Stomach (tissue), 9 donors: ENCODE measurements around the gene TRPM3. TPM values are rescaled to one million over a fixed set of nuclear protein-coding genes. Genes with fewer than 3 reads are reported as not detected.

Experiments used
- DNase-seq, 2 donors: peaks; one replicate each; pipeline versions ENCODE4 v3.0.0 to v3.0.0-alpha.2; 2013 to 2019
- H3K27ac ChIP-seq, 5 donors: fragments of 200-600 bp in 4 of 5; sonication (generic) in 4 of 5; one replicate each; pipeline ENCODE4 v1.5.1; 2013 to 2019; ENCODE audit warnings: mild to moderate bottlenecking in 1 of 5, moderate library complexity in 1 of 5
- H3K27me3 ChIP-seq, 3 donors: fragments of 200-600 bp; sonication (generic); one replicate each; pipeline ENCODE4 v1.5.1; 2017 to 2019; ENCODE audit warnings: mixed run types in 1 of 3
- H3K36me3 ChIP-seq, 4 donors: fragments of 200-600 bp; sonication (generic); 1 replicate in 3 of 4; 2 replicates in 1 of 4; pipeline ENCODE4 v1.5.1; 2016 to 2019
- H3K4me1 ChIP-seq, 4 donors: fragments of 200-600 bp; sonication (generic); one replicate each; pipeline ENCODE4 v1.5.1; 2016 to 2019
- H3K4me3 ChIP-seq, 4 donors: fragments of 200-600 bp; sonication (generic) in 3 of 4; one replicate each; pipeline ENCODE4 v1.5.1; 2016 to 2019; ENCODE audit warnings: mild to moderate bottlenecking in 1 of 4
- H3K9me3 ChIP-seq, 4 donors: fragments of 200-600 bp; sonication (generic); one replicate each; pipeline ENCODE4 v1.5.1; 2016 to 2019
- CTCF ChIP-seq, 7 experiments: fragments of 450-650 bp in 4 of 7; fragments of 200-600 bp in 3 of 7; sonication (generic) in 3 of 7; IDR thresholded peaks; one replicate each; pipeline ENCODE4 v1.5.1; 2016 to 2019; ENCODE audit warnings: antibody characterized with exemption in 7 of 7, control low read depth in 2 of 7, mild to moderate bottlenecking in 1 of 7
- EP300 ChIP-seq: sonication (generic); formaldehyde crosslinking; IDR thresholded peaks from one replicate; pipeline ENCODE4 v1.6.1; 2017; ENCODE audit warnings: antibody characterized with exemption
- POLR2A ChIP-seq, 4 donors: fragments of 450-650 bp; IDR thresholded peaks; one replicate each; pipeline ENCODE4 v1.6.1; 2016; ENCODE audit warnings: antibody characterized with exemption in 4 of 4, control low read depth in 2 of 4, mild to moderate bottlenecking in 1 of 4, moderate library complexity in 1 of 4
- POLR2AphosphoS5 ChIP-seq, 3 donors: sonication (generic); formaldehyde crosslinking; IDR thresholded peaks; one replicate each; pipeline ENCODE4 v1.6.1; 2016; ENCODE audit warnings: antibody characterized with exemption in 3 of 3
- WGBS, 5 donors: extraction: QIAGEN DNeasy Blood & Tissue Kit in 3 of 5; methylation state at CpG; one replicate each; pipeline versions ENCODE4 v1.1.5 to v1.1.7; 2013 to 2018; 5-methylcytosine and 5-hydroxymethylcytosine counted together
- intact Hi-C: fragments of 100-400 bp; cut with DNase I; formaldehyde crosslinking; loops from one replicate; pipeline ENCODE4 v1.15.1; 2023; ENCODE audit warnings: low total_unique reads
- polyA plus RNA-seq, 3 donors: library from polyadenylated mRNA; stranded (reverse); fragments of 200-250 nt; gene quantifications; one replicate each; pipeline ENCODE4 v1.2.3, GENCODE V29; 2013
- total RNA-seq, 5 donors: library from RNA; depleted of rRNA; stranded (reverse); fragments of >200 nt; gene quantifications; one replicate each; pipeline versions ENCODE4 v1.1.0 to v1.2.3, GENCODE V29; 2014 to 2016
- donor health status: healthy with polysubstance abuse.
- donor health status: Bipolar disorder and iron deficiency.
- donor health status: healthy.

Gene TRPM3
- total and polyA plus RNA-seq, 8 donors: 0.03 to 6.2 (median 1.5) TPM

GRCh38 chr9:71003346-71003745 is 118.1 kb downstream of the TRPM3 start:
- Histone ChIP-seq H3K27ac (no peak overlapping the region), H3K9me3 (peaks cover 0 to 24% (median 17%) of the 10 kb centered on the region in 4 donors), H3K4me3 (no peak overlapping the region), H3K4me1 (no peaks in the 10 kb centered on the region), H3K36me3 (no peaks in the 10 kb centered on the region), H3K27me3 (no peaks in the 10 kb centered on the region)
- no peak for TF ChIP-seq EP300
- no peak for TF ChIP-seq CTCF (IDR thresholded peaks at IDR 0.05)
- TF ChIP-seq POLR2A (IDR thresholded peaks at IDR 0.05): no peak
- no peak for TF ChIP-seq POLR2AphosphoS5 (IDR thresholded peaks at IDR 0.05)
- no peak for DNase-seq
- intact Hi-C loops: loop anchor here (10.0 kb wide), 1 partner anchor 79 kb away; no protein-coding TSS in a partner anchor
- WGBS, 5 donors: 97 to 99% (median 97%) methylated on average over 4 of the region's 4 CpGs

GRCh38 chr9:71001780-71002386 is 119.5 kb downstream of the TRPM3 start:
- DNase-seq: peak; percentile 49 to 58
- Histone ChIP-seq H3K27ac (no peak overlapping the region), H3K27me3 (no peaks in the 10 kb centered on the region), H3K36me3 (no peaks in the 10 kb centered on the region), H3K9me3 (peaks cover 0 to 24% (median 17%) of the 10 kb centered on the region in 4 donors), H3K4me1 (no peaks in the 10 kb centered on the region), H3K4me3 (no peak overlapping the region)
- WGBS, 5 donors: 62 to 79% (median 65%) methylated on average over 5 of the region's 5 CpGs
- intact Hi-C loops: loop anchor here (10.0 kb wide), 1 partner anchor 77 kb away; no protein-coding TSS in a partner anchor
- TF ChIP-seq POLR2A (IDR thresholded peaks at IDR 0.05) (no peak), CTCF (IDR thresholded peaks at IDR 0.05) (peak in 4 of 7 experiments; percentile 29 to 58 (median 44))

- Histone ChIP-seq H3K4me3 (no peak overlapping the region), H3K36me3 (no peaks in the 10 kb centered on the region), H3K27ac (no peak overlapping the region), H3K9me3 (peaks cover 0 to 4% (median 2%) of the 10 kb centered on the region in 4 donors), H3K27me3 (no peaks in the 10 kb centered on the region), H3K4me1 (no peaks in the 10 kb centered on the region)
- WGBS, 5 donors: 73 to 90% (median 83%) methylated on average over 1 of the region's 1 CpG
- intact Hi-C loops: loop anchor here (10.0 kb wide), 1 partner anchor 256 kb away; no protein-coding TSS in a partner anchor
- TF ChIP-seq CTCF (IDR thresholded peaks at IDR 0.05): no peak
- TF ChIP-seq EP300: no peak
- TF ChIP-seq POLR2AphosphoS5 (IDR thresholded peaks at IDR 0.05): no peak
- no peak for TF ChIP-seq POLR2A (IDR thresholded peaks at IDR 0.05)
- DNase-seq: no peak
Observed at GRCh38 chr9:70998962-70999361, 122.5 kb downstream of the TRPM3 start.

GRCh38 chr9:70995511-70995910 is 125.9 kb downstream of the TRPM3 start:
- no peaks in the 10 kb centered on the region for H3K27me3 ChIP-seq
- no peak overlapping the region for H3K27ac ChIP-seq
- no peaks in the 10 kb centered on the region for H3K9me3 ChIP-seq
- no peak for DNase-seq
- H3K4me3 ChIP-seq: no peak overlapping the region
- intact Hi-C loops: loop anchor here (10.0 kb wide), 1 partner anchor 259 kb away; no protein-coding TSS in a partner anchor
- no peaks in the 10 kb centered on the region for H3K4me1 ChIP-seq
- WGBS, 5 donors: 57 to 75% (median 63%) methylated on average over 4 of the region's 4 CpGs
- no peaks in the 10 kb centered on the region for H3K36me3 ChIP-seq
- no peak for TF ChIP-seq POLR2A (IDR thresholded peaks at IDR 0.05)
- TF ChIP-seq EP300: no peak
- TF ChIP-seq CTCF (IDR thresholded peaks at IDR 0.05): no peak
- no peak for TF ChIP-seq POLR2AphosphoS5 (IDR thresholded peaks at IDR 0.05)
